GM18867 (cell line): ENCODE data around the gene MAP7.
"Not testable (repeated sequence)": the region's sequence is repeated elsewhere in the genome, so short reads cannot be mapped to it uniquely, and the experiment has no call there.

Experiments used
- ATAC-seq: cut with Tn5 transposase; IDR thresholded peaks from one replicate; pipeline ENCODE4 v1.9.1; 2021; ENCODE audit warnings: mild to moderate bottlenecking, moderate library complexity; ENCODE audit not compliant: unreplicated experiment

MAP7 gene

DNA sequence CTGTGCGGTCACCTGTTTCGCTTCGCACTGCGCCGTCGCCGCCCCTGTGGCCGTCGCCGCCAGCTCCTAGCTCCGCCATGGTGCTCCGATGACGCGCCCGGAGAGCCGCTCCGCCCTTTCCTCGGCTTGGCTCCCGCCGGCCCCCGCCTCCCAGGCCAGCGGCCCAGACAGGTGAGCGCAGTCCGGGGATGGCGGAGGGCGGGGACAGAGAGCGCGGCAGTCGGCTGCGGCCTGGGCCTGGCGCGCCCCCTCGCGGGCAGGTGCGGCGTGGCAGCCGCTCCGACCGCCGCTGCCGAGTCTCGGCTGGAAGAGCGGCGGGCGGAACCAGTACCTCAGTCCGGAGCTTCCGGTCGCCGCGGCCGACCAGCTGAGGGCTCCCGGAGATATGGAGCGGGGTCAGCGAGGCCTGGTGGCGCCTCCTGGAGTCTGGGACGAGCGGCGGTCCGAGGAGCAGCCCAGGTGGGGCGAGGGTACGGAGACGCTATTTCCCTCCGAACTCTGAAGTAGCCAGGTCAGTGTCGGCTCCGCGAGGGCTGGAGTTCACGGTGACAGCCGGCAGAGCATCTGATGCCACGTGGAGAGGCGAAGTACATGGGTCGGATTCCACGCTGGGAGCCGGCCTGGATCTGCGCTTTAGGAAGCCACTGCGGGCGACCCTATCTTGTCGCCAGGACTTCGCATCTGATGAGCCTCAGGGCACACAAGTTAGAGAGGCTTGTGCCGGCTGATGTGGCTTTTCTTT is at the start of gene MAP7:
MAP7 (minus strand) TSS at position 93 of the 742 bp plus-strand sequence; CDS start at position 79, 14 bp downstream.
- peak; percentile 77 for ATAC-seq

DNA sequence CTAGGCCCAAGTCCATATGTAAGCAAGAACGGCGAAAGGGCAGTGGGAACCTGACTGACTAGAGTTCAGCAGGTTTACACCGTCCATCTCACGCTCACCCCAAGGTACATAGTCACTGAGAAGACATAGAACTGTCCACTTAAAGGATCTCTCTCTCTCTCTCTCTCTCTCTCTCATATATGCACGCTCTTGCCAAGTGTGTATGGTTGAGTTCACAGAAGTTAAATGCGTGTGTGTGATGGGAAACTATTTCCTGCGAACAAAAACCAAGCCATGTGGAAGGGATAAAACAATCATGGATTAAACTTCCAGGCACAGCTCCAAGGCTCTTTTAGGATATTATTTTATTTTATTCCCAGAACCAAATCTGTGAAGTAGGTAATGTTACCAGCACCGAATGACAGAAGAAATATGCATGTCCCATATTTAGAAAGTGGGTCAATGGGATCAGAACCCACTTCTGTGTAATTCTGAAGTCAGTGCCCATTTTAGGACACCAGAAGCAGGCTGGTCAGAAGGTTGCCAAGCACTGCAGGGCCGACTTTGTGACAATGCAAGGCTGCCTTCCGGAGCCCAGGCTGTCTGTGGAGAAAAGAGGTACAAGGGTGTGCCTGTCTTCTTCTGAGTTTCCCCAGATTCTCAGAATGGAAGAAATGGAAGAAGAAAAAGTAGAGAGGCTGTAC is 49.2 kb upstream of the MAP7 start:
- no peak for ATAC-seq

GRCh38 chr6:136598048-136598447 is 47.8 kb upstream of the MAP7 start:
- ATAC-seq, result no peak

- no peak for ATAC-seq
These were observed 44.4 kb upstream of the MAP7 start for GRCh38 chr6:136594671-136595070.

DNA sequence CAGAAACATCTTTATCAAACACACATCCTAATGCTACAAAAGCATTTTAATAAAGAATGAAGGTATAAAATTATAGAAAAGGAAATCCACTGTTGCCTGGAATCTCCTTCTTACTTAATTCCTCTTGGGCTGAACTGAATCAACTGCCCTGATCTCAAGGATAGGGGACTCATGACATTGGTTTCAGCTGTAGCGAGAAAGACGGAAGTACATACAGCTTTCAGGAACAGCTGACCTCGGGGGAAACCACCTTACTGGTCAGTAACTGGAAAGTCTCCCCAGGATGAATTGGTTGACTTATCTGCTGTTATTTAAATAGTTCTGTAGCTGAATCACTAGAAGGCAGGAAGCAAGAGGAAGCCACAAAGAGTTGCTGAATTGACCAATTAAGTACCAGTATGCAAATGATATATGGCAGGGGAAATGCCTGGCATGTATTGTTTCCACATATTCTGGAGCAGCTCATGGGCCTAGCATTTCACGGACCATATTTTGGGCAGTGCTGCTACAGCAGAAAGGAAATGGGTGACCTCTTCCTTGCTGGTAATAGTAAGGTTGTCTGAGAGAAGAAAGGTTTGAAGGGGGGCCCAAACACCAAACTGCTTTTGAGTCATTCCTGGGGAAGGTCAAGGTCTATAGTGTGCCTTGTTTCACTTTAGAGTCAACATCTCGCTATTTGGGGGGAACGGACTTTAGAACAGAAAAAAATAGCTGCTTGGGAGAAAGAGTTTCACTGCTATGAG is 43.7 kb upstream of the MAP7 start:
- ATAC-seq, result peak; percentile 93

- ATAC-seq, result no peak
These were observed 42.9 kb upstream of the MAP7 start for GRCh38 chr6:136592930-136593673.

GRCh38 chr6:136591617-136592016 is 41.4 kb upstream of the MAP7 start:
- ATAC-seq, result no peak

DNA sequence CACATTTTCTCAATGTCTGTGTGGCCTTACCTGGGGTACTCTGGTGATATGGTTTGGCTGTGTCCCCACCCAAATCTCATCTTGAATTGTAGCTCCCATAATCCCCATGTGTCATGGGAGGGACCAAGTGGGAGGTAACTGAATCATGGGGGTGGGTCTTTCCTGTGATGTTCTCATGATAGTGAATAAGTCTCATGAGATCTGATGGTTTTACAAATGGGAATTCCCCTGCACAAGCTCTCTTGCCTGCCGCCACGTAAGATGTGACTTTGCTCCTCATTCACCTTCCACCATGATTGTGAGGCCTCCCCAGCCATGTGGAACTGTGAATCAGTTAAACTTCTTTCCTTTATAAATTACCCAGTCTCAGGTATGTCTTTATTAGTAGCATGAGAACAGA is 40.6 kb upstream of the MAP7 start:
- ATAC-seq, result not testable (repeated sequence)

- no peak for ATAC-seq
These were observed 37.3 kb upstream of the MAP7 start for GRCh38 chr6:136587527-136587926.

GRCh38 chr6:136586295-136586694 is 36.1 kb upstream of the MAP7 start:
- no peak for ATAC-seq

GRCh38 chr6:136585523-136585922 is 35.3 kb upstream of the MAP7 start:
- not testable (repeated sequence) for ATAC-seq

- not testable (repeated sequence) for ATAC-seq
These were observed 34.1 kb upstream of the MAP7 start for GRCh38 chr6:136584290-136584689.

- no peak for ATAC-seq
These were observed 32.7 kb upstream of the MAP7 start for GRCh38 chr6:136582711-136583471.

DNA sequence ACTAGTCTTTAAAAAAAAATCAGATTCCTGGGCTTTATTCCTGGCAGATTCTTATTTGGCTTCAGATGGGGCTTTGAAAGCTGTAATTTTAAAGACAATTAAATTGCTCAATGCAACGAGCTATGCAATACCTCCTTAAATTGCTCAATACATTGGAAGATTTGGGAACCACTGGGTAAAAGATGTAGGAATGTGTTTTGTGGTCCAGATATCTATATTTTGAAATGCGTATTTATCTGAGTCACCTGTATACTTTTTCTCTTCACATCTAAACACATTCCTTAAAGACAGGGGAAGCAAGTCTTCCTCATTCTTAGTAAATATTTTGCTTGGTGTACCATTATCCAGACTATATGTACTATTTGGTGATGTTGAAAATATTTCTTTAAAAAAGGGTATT is 29.6 kb upstream of the MAP7 start:
- no peak for ATAC-seq

DNA sequence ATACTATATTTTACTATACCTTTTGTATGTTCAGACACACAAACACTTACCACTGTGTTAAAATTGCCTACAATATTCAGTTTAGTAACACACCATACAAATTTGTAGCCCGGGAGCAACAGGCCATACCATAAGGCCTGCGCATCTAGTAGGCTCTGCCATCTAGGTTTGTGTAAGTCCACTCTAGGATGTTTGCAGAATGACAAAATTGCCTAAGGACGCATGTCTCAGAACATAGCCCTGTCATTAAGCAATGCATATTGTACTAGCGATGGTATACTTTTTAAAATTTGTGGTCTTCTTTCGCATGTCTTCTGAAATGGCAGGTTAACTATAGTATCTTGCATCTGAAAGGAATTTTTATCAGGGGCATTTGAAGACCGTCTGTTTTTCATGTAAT is 26.6 kb upstream of the MAP7 start:
- ATAC-seq, result no peak

DNA sequence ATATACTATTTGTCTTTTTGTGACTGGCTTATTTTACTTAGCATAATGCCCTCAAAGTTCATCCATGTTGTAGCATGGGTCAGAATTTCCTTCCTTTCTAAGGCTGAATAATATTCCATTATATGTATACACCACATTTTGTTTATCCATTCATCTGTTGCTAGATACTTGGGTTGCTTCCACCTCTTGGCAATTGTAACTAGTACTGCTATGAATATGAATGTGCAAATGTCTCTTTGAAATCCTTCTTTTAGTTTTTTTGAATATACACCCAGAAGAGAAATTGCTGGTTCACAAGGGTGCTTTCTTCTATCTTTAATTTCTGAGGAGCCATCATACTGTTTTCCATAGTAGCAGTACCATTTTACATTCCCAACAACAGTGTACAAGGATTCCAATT is 21.3 kb upstream of the MAP7 start:
- ATAC-seq, result no peak

DNA sequence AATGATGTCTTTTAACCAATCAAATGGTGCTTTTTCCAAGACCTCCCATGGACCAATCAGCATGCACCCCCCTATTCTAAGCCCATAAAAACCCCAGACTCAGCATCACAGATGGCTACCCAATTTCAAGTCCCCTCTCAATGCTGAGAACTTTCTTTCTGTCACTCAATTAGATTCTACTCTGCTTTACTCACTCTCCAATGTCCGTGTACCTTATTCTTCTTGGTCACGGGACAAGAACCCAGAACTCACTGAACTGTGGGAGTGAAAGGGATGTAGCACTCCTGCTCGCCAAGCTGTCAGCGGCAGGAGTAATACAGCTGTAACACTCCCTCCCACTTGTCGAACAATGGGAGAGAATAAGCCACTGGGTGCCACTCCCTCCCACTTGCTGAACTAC is 20.8 kb upstream of the MAP7 start:
- no peak for ATAC-seq

- ATAC-seq, result no peak
These were observed 17.9 kb upstream of the MAP7 start for GRCh38 chr6:136568129-136568528.

DNA sequence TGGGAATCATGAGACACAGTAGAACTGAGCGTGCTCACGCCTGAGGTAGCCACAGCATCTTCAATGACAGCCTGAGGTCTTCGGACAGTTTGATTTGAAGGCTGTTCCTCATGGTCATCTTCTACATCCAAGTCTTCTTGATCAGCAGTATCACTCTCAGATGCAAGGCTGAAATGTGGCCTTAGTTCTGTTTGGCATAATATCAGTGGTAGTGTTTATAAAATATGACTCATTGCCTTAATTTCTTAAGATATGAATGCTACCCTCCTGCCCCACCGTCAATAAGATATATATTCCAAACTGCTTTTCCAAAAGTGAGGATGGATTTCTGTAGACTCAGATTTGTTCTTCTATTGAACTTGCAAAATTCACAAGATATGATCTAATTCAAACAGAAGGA is 17.5 kb upstream of the MAP7 start:
- no peak for ATAC-seq

- no peak for ATAC-seq
These were observed 16.6 kb upstream of the MAP7 start for GRCh38 chr6:136566851-136567250.
